ENCODE measurements around the gene ARHGAP28. TPM values are rescaled to one million over a fixed set of nuclear protein-coding genes. Genes with fewer than 3 reads are reported as not detected.
A peak's percentile ranks its signal among the peaks of the same experiment; 100 is the strongest.

ARHGAP28 gene
- total RNA-seq, 4 donors from 2014 or later, result 1.0 to 39.0 (median 8.7) TPM

DNA sequence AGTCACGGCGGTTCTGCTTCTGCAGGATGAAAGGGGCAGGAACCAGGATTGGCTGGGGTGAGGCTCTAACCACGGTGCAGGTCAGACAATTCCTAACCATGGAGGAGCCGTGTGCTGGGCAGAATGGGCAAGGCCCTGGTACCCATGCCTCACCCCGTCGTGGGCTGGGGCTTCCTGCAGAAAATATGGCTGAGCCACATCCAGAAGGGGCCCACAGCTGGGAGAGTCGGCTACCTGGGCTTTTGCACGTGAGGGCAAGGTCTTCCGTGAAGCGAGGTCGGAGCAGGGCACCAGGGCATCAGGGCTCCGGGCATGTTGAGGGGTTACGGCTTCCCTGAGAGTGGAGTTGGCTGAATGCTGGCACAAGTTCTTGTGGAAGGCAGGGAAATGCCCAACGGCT lies 147.8 kb downstream of the ARHGAP28 start:
- no peaks in the 10 kb centered on the region for H3K36me3 ChIP-seq
- no peak overlapping the region for H3K27ac ChIP-seq
- TF ChIP-seq, protein P1, sequence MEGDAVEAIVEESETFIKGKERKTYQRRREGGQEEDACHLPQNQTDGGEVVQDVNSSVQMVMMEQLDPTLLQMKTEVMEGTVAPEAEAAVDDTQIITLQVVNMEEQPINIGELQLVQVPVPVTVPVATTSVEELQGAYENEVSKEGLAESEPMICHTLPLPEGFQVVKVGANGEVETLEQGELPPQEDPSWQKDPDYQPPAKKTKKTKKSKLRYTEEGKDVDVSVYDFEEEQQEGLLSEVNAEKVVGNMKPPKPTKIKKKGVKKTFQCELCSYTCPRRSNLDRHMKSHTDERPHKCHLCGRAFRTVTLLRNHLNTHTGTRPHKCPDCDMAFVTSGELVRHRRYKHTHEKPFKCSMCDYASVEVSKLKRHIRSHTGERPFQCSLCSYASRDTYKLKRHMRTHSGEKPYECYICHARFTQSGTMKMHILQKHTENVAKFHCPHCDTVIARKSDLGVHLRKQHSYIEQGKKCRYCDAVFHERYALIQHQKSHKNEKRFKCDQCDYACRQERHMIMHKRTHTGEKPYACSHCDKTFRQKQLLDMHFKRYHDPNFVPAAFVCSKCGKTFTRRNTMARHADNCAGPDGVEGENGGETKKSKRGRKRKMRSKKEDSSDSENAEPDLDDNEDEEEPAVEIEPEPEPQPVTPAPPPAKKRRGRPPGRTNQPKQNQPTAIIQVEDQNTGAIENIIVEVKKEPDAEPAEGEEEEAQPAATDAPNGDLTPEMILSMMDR (IDR thresholded peaks at IDR 0.05), result no peak
- no peak for TF ChIP-seq POLR2A (IDR thresholded peaks at IDR 0.05)
- H3K9me3 ChIP-seq, result no peaks in the 10 kb centered on the region
- no peaks in the 10 kb centered on the region for H3K27me3 ChIP-seq
- no peaks in the 10 kb centered on the region for H3K4me1 ChIP-seq
- DNase-seq, result no peak
- intact Hi-C loops (cut with DNase I; ENCODE audit: low total_unique reads), result no loop called here
- no peak overlapping the region for H3K4me3 ChIP-seq

DNA sequence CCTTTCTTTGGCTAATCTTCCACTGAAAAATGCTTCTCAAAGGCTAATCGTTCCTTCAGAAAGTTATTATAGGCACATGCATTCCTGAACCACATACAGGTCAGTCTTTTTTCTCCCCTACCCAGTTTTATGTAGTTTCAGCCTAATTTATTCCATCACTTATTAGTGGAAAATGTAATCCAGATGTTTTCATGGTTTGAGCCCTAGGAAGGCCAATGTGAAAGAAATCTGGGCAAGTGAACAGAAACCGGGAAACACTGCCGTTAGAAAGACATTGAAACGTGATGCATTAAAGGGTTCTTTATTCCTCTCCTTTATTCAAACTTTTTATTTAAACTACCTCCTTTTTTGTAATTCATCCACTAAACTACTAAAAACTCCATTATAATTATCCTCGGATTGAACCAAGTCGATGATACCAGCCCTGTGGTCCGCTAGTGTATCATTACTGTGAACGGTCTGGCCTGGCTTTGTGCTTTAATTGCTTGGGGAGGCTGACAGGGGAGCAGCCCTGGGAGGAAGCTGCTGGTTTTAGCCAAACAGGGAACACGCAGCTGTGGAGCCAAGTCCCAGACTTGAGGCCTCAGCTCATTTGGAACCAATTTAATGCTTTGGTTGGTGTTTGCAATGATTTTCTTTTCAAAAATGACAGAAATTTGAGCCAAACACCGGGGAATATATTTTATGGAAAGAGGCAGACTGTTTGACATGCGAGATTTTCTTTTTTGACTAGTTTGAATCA lies 149.2 kb downstream of the ARHGAP28 start:
- no peaks in the 10 kb centered on the region for H3K9me3 ChIP-seq
- no peaks in the 10 kb centered on the region for H3K36me3 ChIP-seq
- H3K27ac ChIP-seq, result peak overlapping the region in 1 of 2 donors; percentile 8
- no peak overlapping the region for H3K4me3 ChIP-seq
- no peaks in the 10 kb centered on the region for H3K27me3 ChIP-seq
- DNase-seq, result peak in 1 of 2 donors; percentile 33
- TF ChIP-seq POLR2A (IDR thresholded peaks at IDR 0.05), result no peak
- TF ChIP-seq, protein P1 (IDR thresholded peaks at IDR 0.05), result no peak
- no peaks in the 10 kb centered on the region for H3K4me1 ChIP-seq
- intact Hi-C loops (cut with DNase I; ENCODE audit: low total_unique reads), result no loop called here

- DNase-seq, result no peak
- H3K9me3 ChIP-seq, result no peaks in the 10 kb centered on the region
- no peak overlapping the region for H3K27ac ChIP-seq
- no peaks in the 10 kb centered on the region for H3K27me3 ChIP-seq
- intact Hi-C loops (cut with DNase I; ENCODE audit: low total_unique reads), result no loop called here
- H3K36me3 ChIP-seq, result no peaks in the 10 kb centered on the region
- H3K4me3 ChIP-seq, result no peak overlapping the region
- TF ChIP-seq POLR2A (IDR thresholded peaks at IDR 0.05), result no peak
- TF ChIP-seq, protein P1 (IDR thresholded peaks at IDR 0.05), result no peak
- H3K4me1 ChIP-seq, result no peaks in the 10 kb centered on the region
Observed at GRCh38 chr18:6879508-6880195, 150.1 kb downstream of the ARHGAP28 start.

DNA sequence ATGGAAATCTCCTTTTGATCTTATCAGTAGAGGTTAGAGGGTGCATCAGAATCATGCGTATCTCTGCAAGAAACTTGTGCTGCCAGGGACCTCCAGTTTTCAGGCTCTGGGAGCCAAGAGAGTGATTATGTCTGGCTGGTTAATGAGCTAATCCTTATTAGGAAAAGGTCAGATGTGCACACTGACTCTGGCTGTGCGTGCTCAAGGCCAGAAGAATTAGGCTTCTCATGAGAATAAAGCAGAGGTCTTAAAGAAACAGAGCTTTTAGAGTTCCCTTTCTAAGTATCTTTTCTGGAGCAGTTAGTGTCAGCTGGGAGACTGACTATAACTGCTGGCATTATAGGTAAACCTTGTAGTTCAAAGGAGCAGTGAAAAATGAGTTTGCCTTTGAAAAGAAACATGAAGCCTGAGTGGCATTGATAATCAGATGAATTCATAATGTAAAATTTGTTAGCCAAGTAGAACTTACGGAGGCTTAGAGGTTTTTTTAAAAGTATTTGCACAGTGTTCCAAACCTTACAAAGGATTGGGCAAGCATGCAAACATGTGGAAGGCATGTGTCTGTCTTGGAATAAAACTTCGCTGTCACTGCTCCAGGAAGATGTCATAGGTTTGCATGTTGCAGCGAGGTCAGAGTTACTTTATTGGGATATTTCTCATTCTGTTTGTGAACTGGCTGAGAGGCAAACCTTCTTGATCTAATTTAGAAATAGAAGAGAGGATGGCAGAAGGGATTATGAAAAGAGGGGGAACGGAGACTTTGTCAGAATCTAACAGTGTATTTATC lies 151.7 kb downstream of the ARHGAP28 start:
- no peak for TF ChIP-seq POLR2A (IDR thresholded peaks at IDR 0.05)
- TF ChIP-seq, protein P1 (IDR thresholded peaks at IDR 0.05), result no peak
- H3K27me3 ChIP-seq, result no peaks in the 10 kb centered on the region
- no peak overlapping the region for H3K4me3 ChIP-seq
- peak in 1 of 2 donors; percentile 43 for DNase-seq
- no peaks in the 10 kb centered on the region for H3K4me1 ChIP-seq
- intact Hi-C loops (cut with DNase I; ENCODE audit: low total_unique reads), result no loop called here
- no peaks in the 10 kb centered on the region for H3K36me3 ChIP-seq
- H3K27ac ChIP-seq, result no peak overlapping the region
- H3K9me3 ChIP-seq, result no peaks in the 10 kb centered on the region
